Measurements from ENCODE around the gene CRYBG2.

Gene CRYBG2

GRCh38 chr1:26351590-26352337 lies 2.2 kb downstream of the CRYBG2 start:
- Histone ChIP-seq H3K9me3 (ENCODE audit: control insufficient read depth in 1 of 2, low read length in 2 of 2) (no peaks in the 10 kb centered on the region), H3K27ac (ENCODE audit: low read depth, low read length) (no peak overlapping the region), H3K4me3 (ENCODE audit: low read depth in 1 of 2, low read length in 2 of 2) (peak overlapping the region; percentile 22 to 45), H3K27me3 (ENCODE audit: control insufficient read depth in 1 of 2, insufficient read depth in 2 of 2, low read length in 2 of 2) (no peaks in the 10 kb centered on the region), H3K4me1 (ENCODE audit: control insufficient read depth in 1 of 2, insufficient read depth in 2 of 2, low read length in 2 of 2) (peaks cover 46 to 50% of the 10 kb centered on the region in 2 donors), H3K36me3 (ENCODE audit: control insufficient read depth in 1 of 2, insufficient read depth in 2 of 2, low read length in 2 of 2) (no peaks in the 10 kb centered on the region), H3K9ac (ENCODE audit: low read depth in 1 of 2, low read length in 2 of 2) (peak overlapping the region in 1 of 2 donors; percentile 50)

- Histone ChIP-seq H3K4me1 (ENCODE audit: control insufficient read depth in 1 of 2, insufficient read depth in 2 of 2, low read length in 2 of 2) (peaks cover 38 to 42% of the 10 kb centered on the region in 2 donors), H3K27me3 (ENCODE audit: control insufficient read depth in 1 of 2, insufficient read depth in 2 of 2, low read length in 2 of 2) (no peaks in the 10 kb centered on the region), H3K36me3 (ENCODE audit: control insufficient read depth in 1 of 2, insufficient read depth in 2 of 2, low read length in 2 of 2) (no peaks in the 10 kb centered on the region), H3K9ac (ENCODE audit: low read depth in 1 of 2, low read length in 2 of 2) (peak overlapping the region in 1 of 2 donors; percentile 44), H3K27ac (ENCODE audit: low read depth, low read length) (peak overlapping the region; percentile 73), H3K4me3 (ENCODE audit: low read depth in 1 of 2, low read length in 2 of 2) (peak overlapping the region in 1 of 2 donors; percentile 37), H3K9me3 (ENCODE audit: control insufficient read depth in 1 of 2, low read length in 2 of 2) (no peaks in the 10 kb centered on the region)
These were observed 3.0 kb downstream of the CRYBG2 start for GRCh38 chr1:26350701-26351589.

- H3K4me3 ChIP-seq (ENCODE audit: low read depth in 1 of 2, low read length in 2 of 2), result no peak overlapping the region
- no peaks in the 10 kb centered on the region for H3K9me3 ChIP-seq (ENCODE audit: control insufficient read depth in 1 of 2, low read length in 2 of 2)
- H3K9ac ChIP-seq (ENCODE audit: low read depth in 1 of 2, low read length in 2 of 2), result no peak overlapping the region
- H3K27me3 ChIP-seq (ENCODE audit: control insufficient read depth in 1 of 2, insufficient read depth in 2 of 2, low read length in 2 of 2), result no peaks in the 10 kb centered on the region
- no peaks in the 10 kb centered on the region for H3K36me3 ChIP-seq (ENCODE audit: control insufficient read depth in 1 of 2, insufficient read depth in 2 of 2, low read length in 2 of 2)
- H3K4me1 ChIP-seq (ENCODE audit: control insufficient read depth in 1 of 2, insufficient read depth in 2 of 2, low read length in 2 of 2), result peaks cover 37% of the 10 kb centered on the region in 2 donors
- H3K27ac ChIP-seq (ENCODE audit: low read depth, low read length), result no peak overlapping the region
These were observed 3.6 kb downstream of the CRYBG2 start for GRCh38 chr1:26350343-26350700.

- H3K9ac ChIP-seq (ENCODE audit: low read depth in 1 of 2, low read length in 2 of 2), result no peak overlapping the region
- no peaks in the 10 kb centered on the region for H3K27me3 ChIP-seq (ENCODE audit: control insufficient read depth in 1 of 2, insufficient read depth in 2 of 2, low read length in 2 of 2)
- H3K4me3 ChIP-seq (ENCODE audit: low read depth in 1 of 2, low read length in 2 of 2), result no peak overlapping the region
- H3K4me1 ChIP-seq (ENCODE audit: control insufficient read depth in 1 of 2, insufficient read depth in 2 of 2, low read length in 2 of 2), result peaks cover 32 to 33% of the 10 kb centered on the region in 2 donors
- H3K36me3 ChIP-seq (ENCODE audit: control insufficient read depth in 1 of 2, insufficient read depth in 2 of 2, low read length in 2 of 2), result no peaks in the 10 kb centered on the region
- no peak overlapping the region for H3K27ac ChIP-seq (ENCODE audit: low read depth, low read length)
- H3K9me3 ChIP-seq (ENCODE audit: control insufficient read depth in 1 of 2, low read length in 2 of 2), result no peaks in the 10 kb centered on the region
These were observed 4.1 kb downstream of the CRYBG2 start for GRCh38 chr1:26349877-26350244.

- peaks cover 27 to 28% of the 10 kb centered on the region in 2 donors for H3K4me1 ChIP-seq (ENCODE audit: control insufficient read depth in 1 of 2, insufficient read depth in 2 of 2, low read length in 2 of 2)
- H3K36me3 ChIP-seq (ENCODE audit: control insufficient read depth in 1 of 2, insufficient read depth in 2 of 2, low read length in 2 of 2), result no peaks in the 10 kb centered on the region
- H3K9me3 ChIP-seq (ENCODE audit: control insufficient read depth in 1 of 2, low read length in 2 of 2), result no peaks in the 10 kb centered on the region
- no peak overlapping the region for H3K9ac ChIP-seq (ENCODE audit: low read depth in 1 of 2, low read length in 2 of 2)
- no peak overlapping the region for H3K27ac ChIP-seq (ENCODE audit: low read depth, low read length)
- H3K27me3 ChIP-seq (ENCODE audit: control insufficient read depth in 1 of 2, insufficient read depth in 2 of 2, low read length in 2 of 2), result no peaks in the 10 kb centered on the region
- no peak overlapping the region for H3K4me3 ChIP-seq (ENCODE audit: low read depth in 1 of 2, low read length in 2 of 2)
These were observed 4.6 kb downstream of the CRYBG2 start for GRCh38 chr1:26349188-26349876.

- H3K36me3 ChIP-seq (ENCODE audit: control insufficient read depth in 1 of 2, insufficient read depth in 2 of 2, low read length in 2 of 2), result no peaks in the 10 kb centered on the region
- H3K4me1 ChIP-seq (ENCODE audit: control insufficient read depth in 1 of 2, insufficient read depth in 2 of 2, low read length in 2 of 2), result peaks cover 10 to 12% of the 10 kb centered on the region in 2 donors
- H3K9ac ChIP-seq (ENCODE audit: low read depth in 1 of 2, low read length in 2 of 2), result no peak overlapping the region
These were observed 7.5 kb downstream of the CRYBG2 start for GRCh38 chr1:26346274-26347033.

GRCh38 chr1:26345718-26346117 lies 8.2 kb downstream of the CRYBG2 start:
- Histone ChIP-seq H3K9ac (ENCODE audit: low read depth in 1 of 2, low read length in 2 of 2) (no peak overlapping the region), H3K27ac (ENCODE audit: low read depth, low read length) (no peak overlapping the region), H3K27me3 (ENCODE audit: control insufficient read depth in 1 of 2, insufficient read depth in 2 of 2, low read length in 2 of 2) (no peaks in the 10 kb centered on the region), H3K36me3 (ENCODE audit: control insufficient read depth in 1 of 2, insufficient read depth in 2 of 2, low read length in 2 of 2) (no peaks in the 10 kb centered on the region), H3K9me3 (ENCODE audit: control insufficient read depth in 1 of 2, low read length in 2 of 2) (no peaks in the 10 kb centered on the region), H3K4me1 (ENCODE audit: control insufficient read depth in 1 of 2, insufficient read depth in 2 of 2, low read length in 2 of 2) (peaks cover 3 to 4% of the 10 kb centered on the region in 2 donors), H3K4me3 (ENCODE audit: low read depth in 1 of 2, low read length in 2 of 2) (no peak overlapping the region)

More at GRCh38 chr1:26346274-26347033, 7.5 kb downstream of the CRYBG2 start:
- H3K27me3 ChIP-seq (ENCODE audit: control insufficient read depth in 1 of 2, insufficient read depth in 2 of 2, low read length in 2 of 2), result no peaks in the 10 kb centered on the region
- no peak overlapping the region for H3K4me3 ChIP-seq (ENCODE audit: low read depth in 1 of 2, low read length in 2 of 2)
- no peak overlapping the region for H3K27ac ChIP-seq (ENCODE audit: low read depth, low read length)
- H3K9me3 ChIP-seq (ENCODE audit: control insufficient read depth in 1 of 2, low read length in 2 of 2), result no peaks in the 10 kb centered on the region

- Histone ChIP-seq H3K4me3 (ENCODE audit: low read depth in 1 of 2, low read length in 2 of 2) (no peak overlapping the region), H3K9me3 (ENCODE audit: control insufficient read depth in 1 of 2, low read length in 2 of 2) (no peaks in the 10 kb centered on the region), H3K4me1 (ENCODE audit: control insufficient read depth in 1 of 2, insufficient read depth in 2 of 2, low read length in 2 of 2) (no peaks in the 10 kb centered on the region), H3K9ac (ENCODE audit: low read depth in 1 of 2, low read length in 2 of 2) (no peak overlapping the region), H3K36me3 (ENCODE audit: control insufficient read depth in 1 of 2, insufficient read depth in 2 of 2, low read length in 2 of 2) (no peaks in the 10 kb centered on the region), H3K27ac (ENCODE audit: low read depth, low read length) (no peak overlapping the region), H3K27me3 (ENCODE audit: control insufficient read depth in 1 of 2, insufficient read depth in 2 of 2, low read length in 2 of 2) (no peaks in the 10 kb centered on the region)
These were observed 9.6 kb downstream of the CRYBG2 start for GRCh38 chr1:26344147-26344920.

- Histone ChIP-seq H3K36me3 (ENCODE audit: control insufficient read depth in 1 of 2, insufficient read depth in 2 of 2, low read length in 2 of 2) (peaks cover 0 to 3% of the 10 kb centered on the region in 2 donors), H3K4me1 (ENCODE audit: control insufficient read depth in 1 of 2, insufficient read depth in 2 of 2, low read length in 2 of 2) (peaks cover 6 to 10% of the 10 kb centered on the region in 2 donors), H3K27ac (ENCODE audit: low read depth, low read length) (no peak overlapping the region), H3K27me3 (ENCODE audit: control insufficient read depth in 1 of 2, insufficient read depth in 2 of 2, low read length in 2 of 2) (no peaks in the 10 kb centered on the region), H3K9me3 (ENCODE audit: control insufficient read depth in 1 of 2, low read length in 2 of 2) (no peaks in the 10 kb centered on the region), H3K9ac (ENCODE audit: low read depth in 1 of 2, low read length in 2 of 2) (no peak overlapping the region), H3K4me3 (ENCODE audit: low read depth in 1 of 2, low read length in 2 of 2) (no peak overlapping the region)
These were observed 13.9 kb downstream of the CRYBG2 start for GRCh38 chr1:26340047-26340481.

All from duodenal mucosa (tissue), 2 donors.